Measurements from ENCODE around the gene SH2D2A.

GRCh38 chr1:156807627-156808026 lies 9.0 kb downstream of the SH2D2A start:
- no peak for TF ChIP-seq ZBTB1 (CRISPR knock-in tag; IDR thresholded peaks at IDR 0.05; ENCODE audit: borderline replicate concordance, low read depth)
- no peak for TF ChIP-seq NONO (IDR thresholded peaks at IDR 0.05; ENCODE audit: low read depth in 2 of 2, low read length in 1 of 2)
- TF ChIP-seq CTCF (IDR thresholded peaks at IDR 0.05 in 2 of 3, conservative IDR thresholded peaks at IDR 0.05 in 1 of 3; ENCODE audit: insufficient read depth in 2 of 3, low read depth in 1 of 3, low read length in 3 of 3), result no peak
- no peak for TF ChIP-seq SRSF9 (IDR thresholded peaks at IDR 0.05; ENCODE audit: borderline replicate concordance, low read depth, low read length)
- TF ChIP-seq GMEB1 (CRISPR knock-in tag; IDR thresholded peaks at IDR 0.05), result no peak
- TF ChIP-seq CLOCK (CRISPR knock-in tag; IDR thresholded peaks at IDR 0.05; ENCODE audit: borderline replicate concordance), result no peak
- no peak for TF ChIP-seq ZNF174 (CRISPR knock-in tag; IDR thresholded peaks at IDR 0.05)
- no peak for TF ChIP-seq CREB1 (IDR thresholded peaks at IDR 0.05)
- no peak for TF ChIP-seq CREB1 (CRISPR knock-in tag; IDR thresholded peaks at IDR 0.05)
- no peak for TF ChIP-seq FOXM1 (IDR thresholded peaks at IDR 0.05; ENCODE audit: low read depth)
- no peak for TF ChIP-seq FOXM1 (CRISPR knock-in tag; IDR thresholded peaks at IDR 0.05; ENCODE audit: low read depth)

All from K562 (cell line).